Fibroblast of skin of left biceps (primary cell): Measurements from ENCODE around the gene CNN3.

Source experiments
- DNase-seq, 2 experiments: peaks; one replicate each; pipeline ENCODE4 v3.0.0-alpha.2; 2013; ENCODE audit warnings: low read depth in 2 of 2

Gene CNN3

GRCh38 chr1:94887603-94888171 is 39.2 kb downstream of the CNN3 start:
- DNase-seq: no peak

- DNase-seq: no peak
These were observed 39.8 kb downstream of the CNN3 start for GRCh38 chr1:94887106-94887505.

- DNase-seq: no peak
These were observed 40.5 kb downstream of the CNN3 start for GRCh38 chr1:94886361-94886760.

GRCh38 chr1:94884507-94884906 is 42.4 kb downstream of the CNN3 start:
- no peak for DNase-seq

GRCh38 chr1:94884106-94884505 is 42.8 kb downstream of the CNN3 start:
- DNase-seq: peak; percentile 74 to 77

GRCh38 chr1:94883691-94884090 is 43.2 kb downstream of the CNN3 start:
- no peak for DNase-seq

- DNase-seq: no peak
These were observed 48.6 kb downstream of the CNN3 start for GRCh38 chr1:94878329-94878728.

- DNase-seq: no peak
These were observed 50.5 kb downstream of the CNN3 start for GRCh38 chr1:94876362-94876761.

- no peak for DNase-seq
These were observed 51.1 kb downstream of the CNN3 start for GRCh38 chr1:94875794-94876193.

GRCh38 chr1:94874423-94874822 is 52.5 kb downstream of the CNN3 start:
- DNase-seq: no peak

- DNase-seq: no peak
These were observed 53.2 kb downstream of the CNN3 start for GRCh38 chr1:94873520-94874351.

GRCh38 chr1:94872771-94873495 is 54.0 kb downstream of the CNN3 start:
- no peak for DNase-seq

GRCh38 chr1:94871031-94871430 is 55.9 kb downstream of the CNN3 start:
- DNase-seq: no peak

GRCh38 chr1:94866164-94866807 is 60.6 kb downstream of the CNN3 start:
- peak; percentile 89 for DNase-seq

GRCh38 chr1:94865360-94865759 is 61.5 kb downstream of the CNN3 start:
- peak in 1 of 2 experiments; percentile 54 for DNase-seq

- DNase-seq: no peak
These were observed 62.1 kb downstream of the CNN3 start for GRCh38 chr1:94864821-94865220.

- peak; percentile 76 to 78 for DNase-seq
These were observed 63.0 kb downstream of the CNN3 start for GRCh38 chr1:94863919-94864318.

GRCh38 chr1:94863297-94863911 is 63.5 kb downstream of the CNN3 start:
- peak; percentile 54 to 63 for DNase-seq

GRCh38 chr1:94862718-94863117 is 64.2 kb downstream of the CNN3 start:
- DNase-seq: no peak

- no peak for DNase-seq
These were observed 67.7 kb downstream of the CNN3 start for GRCh38 chr1:94859174-94859573.

GRCh38 chr1:94858276-94858675 is 68.6 kb downstream of the CNN3 start:
- DNase-seq: no peak

GRCh38 chr1:94856868-94857267 is 70.0 kb downstream of the CNN3 start:
- no peak for DNase-seq
